ENCODE data around the gene RNPEPL1.

- TF ChIP-seq CTCF (IDR thresholded peaks at IDR 0.05) (no peak), POLR2A (IDR thresholded peaks at IDR 0.05) (no peak)
Observed at GRCh38 chr2:240582781-240583180, 14.5 kb downstream of the RNPEPL1 start.

Data from uterus (tissue), 2 donors.